ENCODE data around the gene OSR1.

- no peak for TF ChIP-seq CTCF (IDR thresholded peaks at IDR 0.05)
- TF ChIP-seq POLR2AphosphoS5 (IDR thresholded peaks at IDR 0.05) = no peak
- no peak for TF ChIP-seq POLR2A (IDR thresholded peaks at IDR 0.05)
Measured at GRCh38 chr2:19355014-19355405, 3.4 kb downstream of the OSR1 start.
